Stimulated activated CD8-positive, alpha-beta memory T cell treated with anti-CD3 and anti-CD28 coated beads, Interleukin-15, amount 100 ng/mL, for 48 hours (primary cell): ENCODE results near the gene PPIF.

ENCODE experiments used
- DNase-seq, 2 donors: peaks; one replicate each; pipeline ENCODE4 v3.0.0-alpha.2; 2020; ENCODE audit warnings: low read depth in 2 of 2

Gene PPIF

GRCh38 chr10:79375321-79376077 lies 28.2 kb downstream of the PPIF start:
- DNase-seq, result no peak

- DNase-seq, result no peak
These were observed 28.9 kb downstream of the PPIF start for GRCh38 chr10:79376078-79376628.

DNA sequence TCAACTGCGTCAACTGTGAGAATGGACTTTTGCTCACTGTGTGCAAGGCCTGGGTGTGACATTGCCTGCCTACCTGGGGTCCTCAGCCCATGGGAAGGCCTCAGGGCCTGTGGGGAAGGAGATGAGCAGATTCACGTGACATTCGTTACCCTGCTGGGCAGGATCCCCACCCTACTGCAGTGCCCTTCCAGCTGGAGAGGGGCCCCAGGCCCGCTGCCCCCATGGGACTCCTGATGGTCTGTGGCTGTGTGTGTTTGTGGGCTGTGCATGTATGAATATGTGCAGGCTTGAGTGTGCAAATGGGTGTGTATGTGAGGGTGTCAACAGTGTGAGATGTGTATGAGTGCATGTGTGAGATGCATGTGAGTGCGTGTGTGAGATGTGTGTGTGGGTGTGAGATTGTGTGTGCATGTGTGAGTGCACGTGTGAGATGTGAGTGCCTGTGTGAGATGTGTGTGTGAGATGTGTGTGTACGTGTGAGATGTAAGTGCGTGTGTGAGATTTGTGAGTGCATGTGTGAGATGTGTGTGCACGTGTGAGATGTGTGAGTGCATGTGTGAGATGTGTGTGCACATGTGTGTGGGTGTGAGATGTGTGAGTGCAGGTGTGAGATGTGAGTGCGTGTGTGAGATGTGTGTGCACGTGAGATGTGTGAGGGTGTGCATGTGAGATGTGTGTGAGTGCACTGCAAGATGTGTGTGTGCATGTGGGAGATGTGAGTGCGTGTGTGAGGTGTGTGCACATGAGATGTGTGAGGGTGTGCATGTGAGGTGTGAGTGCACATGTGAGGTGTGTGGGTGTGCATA lies 29.7 kb downstream of the PPIF start:
- no peak for DNase-seq

- DNase-seq, result no peak
These were observed 30.5 kb downstream of the PPIF start for GRCh38 chr10:79377557-79378382.

- DNase-seq, result no peak
These were observed 31.0 kb downstream of the PPIF start for GRCh38 chr10:79378383-79378646.

DNA sequence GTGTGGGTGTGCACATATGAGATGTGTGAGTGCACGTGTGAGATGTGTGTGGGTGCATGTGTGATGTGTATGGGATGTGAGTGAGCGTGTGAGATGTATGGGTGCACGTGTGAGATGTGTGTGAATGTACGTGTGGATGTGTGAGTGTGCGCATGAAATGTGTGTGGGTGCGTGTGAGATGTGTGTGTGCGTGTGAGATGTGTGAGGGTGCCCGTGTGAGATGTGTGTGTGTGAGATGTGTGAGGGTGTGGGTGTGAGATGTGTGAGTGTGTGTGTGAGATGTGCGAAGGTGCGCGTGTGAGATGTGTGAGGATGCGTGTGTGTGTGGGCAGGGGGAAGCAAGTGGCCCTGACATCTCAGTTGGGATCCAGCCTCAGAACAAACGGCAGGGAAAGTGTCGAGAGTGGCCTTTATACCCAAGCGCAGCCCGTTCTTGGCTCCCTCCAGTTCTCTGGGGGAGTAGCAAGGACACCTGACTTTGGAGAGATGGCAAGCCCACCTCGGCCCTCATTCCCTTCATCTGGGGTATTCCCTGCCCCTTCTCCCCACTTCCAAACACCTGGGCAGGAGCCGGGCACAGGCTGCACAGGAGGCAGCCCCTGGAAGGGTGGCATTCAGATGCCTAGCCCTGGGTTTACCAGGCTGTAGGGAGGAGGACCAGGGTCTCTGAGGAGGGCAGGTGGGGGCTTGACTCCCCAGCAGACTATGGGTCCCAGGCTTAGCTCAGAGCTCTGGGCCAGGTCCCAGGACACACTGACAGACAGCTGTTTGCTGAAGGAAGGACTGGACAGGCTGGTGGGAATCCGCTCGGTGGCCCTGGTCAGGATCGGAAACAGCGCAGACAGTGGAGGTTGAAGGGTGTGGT lies 31.6 kb downstream of the PPIF start:
- DNase-seq, result no peak

DNA sequence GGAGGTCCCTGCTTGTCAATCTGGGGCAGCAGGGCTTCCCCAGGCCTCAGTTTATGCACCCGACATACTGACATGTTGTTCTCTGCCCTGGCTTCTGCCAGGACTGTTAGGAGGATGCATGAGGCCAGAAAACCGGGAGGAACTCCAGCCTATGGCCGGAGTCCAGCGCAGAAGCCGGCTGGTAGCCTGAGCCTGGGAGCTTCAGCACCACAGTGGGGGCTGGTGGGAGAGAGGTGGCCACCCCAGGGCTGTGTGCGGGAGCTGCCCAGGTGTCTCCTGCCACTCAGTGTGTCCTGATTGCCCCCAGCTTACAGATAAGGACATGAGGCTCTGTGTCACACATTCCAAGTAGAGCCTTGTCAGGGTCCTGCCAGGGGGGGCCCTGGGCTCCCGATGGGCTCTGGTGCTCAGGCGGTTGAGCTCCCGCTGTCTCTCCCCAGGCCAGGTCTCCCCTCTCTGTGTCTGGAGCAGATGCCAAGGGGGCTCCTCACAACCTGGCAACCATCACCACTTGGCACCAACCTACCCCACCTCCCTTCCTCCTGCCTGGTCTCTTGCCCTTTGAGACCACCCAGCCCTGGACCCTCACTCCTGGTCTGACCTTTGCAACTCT lies 32.3 kb downstream of the PPIF start:
- no peak for DNase-seq

- no peak for DNase-seq
These were observed 33.1 kb downstream of the PPIF start for GRCh38 chr10:79380125-79380945.

GRCh38 chr10:79380946-79381721 lies 33.9 kb downstream of the PPIF start:
- no peak for DNase-seq

GRCh38 chr10:79381804-79382221 lies 34.5 kb downstream of the PPIF start:
- no peak for DNase-seq

DNA sequence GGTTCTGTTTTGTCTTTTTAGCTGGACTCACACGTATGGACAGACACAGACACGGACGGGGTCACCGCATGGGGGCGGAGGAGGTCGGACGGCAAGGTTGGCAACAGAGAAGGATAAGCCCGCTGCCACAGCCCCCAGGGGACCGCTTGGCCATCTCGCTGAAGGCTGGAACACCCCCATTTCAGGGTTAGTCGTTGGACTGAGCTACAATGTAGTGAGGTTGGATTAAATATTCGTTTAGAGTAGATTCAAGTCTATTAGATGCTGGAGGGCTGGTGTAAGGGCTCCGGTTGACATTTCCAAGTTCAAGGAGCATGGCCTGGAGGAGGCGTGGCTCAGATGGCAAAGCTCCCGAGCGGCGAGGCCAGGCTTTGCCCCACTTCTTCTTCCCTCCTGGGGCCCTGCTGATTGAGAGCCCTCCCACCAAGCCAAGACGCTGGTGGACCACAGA lies 35.2 kb downstream of the PPIF start:
- DNase-seq, result no peak

DNA sequence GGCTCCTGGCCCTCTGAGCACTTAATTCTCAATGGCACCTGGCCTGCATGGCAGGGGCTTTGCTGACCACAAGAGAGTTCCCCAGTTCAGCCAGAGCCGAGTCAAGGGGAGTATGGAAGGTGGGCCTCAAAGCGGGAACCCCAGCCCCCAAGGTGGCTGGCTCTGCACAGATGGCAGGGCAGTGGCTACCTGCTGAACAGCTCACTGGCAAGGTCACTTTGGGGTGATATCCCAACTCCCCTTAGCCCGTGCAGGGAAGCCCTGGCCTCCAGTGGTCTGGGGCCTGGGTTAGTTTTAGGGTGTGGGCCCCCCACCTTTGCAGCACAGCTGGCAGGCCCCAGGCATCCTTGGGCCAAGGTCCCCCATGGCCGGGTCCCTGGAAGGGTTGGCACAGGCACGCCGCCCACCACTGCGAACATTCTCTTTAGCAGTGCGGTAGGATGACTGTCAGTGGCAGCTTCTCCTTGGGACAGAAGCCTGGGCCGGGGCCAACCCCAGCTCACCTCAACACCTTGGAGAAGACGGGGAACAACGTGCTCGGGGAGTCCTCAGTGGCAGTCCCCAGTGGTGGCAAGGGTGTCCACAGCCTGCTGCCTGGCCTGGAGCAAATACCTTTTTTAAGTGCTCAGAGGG lies 36.8 kb downstream of the PPIF start:
- no peak for DNase-seq

DNA sequence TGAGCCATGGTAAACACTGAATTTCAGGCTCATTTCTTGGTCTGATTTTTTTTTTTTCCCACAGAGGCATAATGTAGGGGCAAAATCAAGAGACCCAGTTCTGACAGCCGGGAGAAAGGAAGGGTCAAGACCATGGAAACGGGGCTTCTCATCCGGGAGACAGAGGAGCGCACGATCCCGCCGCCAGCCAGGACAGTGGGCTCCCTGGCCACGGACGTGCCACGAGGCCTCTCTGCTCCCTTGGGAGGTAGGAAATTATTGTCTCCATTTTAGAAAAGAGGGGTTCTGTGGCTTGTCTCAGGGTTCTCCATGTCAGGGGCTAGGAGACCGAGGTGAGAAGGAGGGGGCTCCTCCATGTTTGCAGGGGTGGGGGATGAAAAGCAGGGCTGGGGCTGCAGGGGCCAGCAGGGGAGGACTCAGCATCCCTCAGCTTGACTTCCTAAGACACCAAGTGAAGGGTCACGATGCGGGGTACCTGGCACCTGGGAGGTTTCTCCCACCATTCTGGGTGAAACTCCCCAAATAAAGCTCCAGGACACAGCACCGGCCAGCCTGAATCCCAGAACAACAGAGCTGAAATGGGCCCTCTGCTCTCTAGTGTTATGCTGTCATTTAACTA lies 37.6 kb downstream of the PPIF start:
- no peak for DNase-seq

GRCh38 chr10:79385392-79385795 lies 38.1 kb downstream of the PPIF start:
- DNase-seq, result no peak

- no peak for DNase-seq
These were observed 38.7 kb downstream of the PPIF start for GRCh38 chr10:79385804-79386531.

DNA sequence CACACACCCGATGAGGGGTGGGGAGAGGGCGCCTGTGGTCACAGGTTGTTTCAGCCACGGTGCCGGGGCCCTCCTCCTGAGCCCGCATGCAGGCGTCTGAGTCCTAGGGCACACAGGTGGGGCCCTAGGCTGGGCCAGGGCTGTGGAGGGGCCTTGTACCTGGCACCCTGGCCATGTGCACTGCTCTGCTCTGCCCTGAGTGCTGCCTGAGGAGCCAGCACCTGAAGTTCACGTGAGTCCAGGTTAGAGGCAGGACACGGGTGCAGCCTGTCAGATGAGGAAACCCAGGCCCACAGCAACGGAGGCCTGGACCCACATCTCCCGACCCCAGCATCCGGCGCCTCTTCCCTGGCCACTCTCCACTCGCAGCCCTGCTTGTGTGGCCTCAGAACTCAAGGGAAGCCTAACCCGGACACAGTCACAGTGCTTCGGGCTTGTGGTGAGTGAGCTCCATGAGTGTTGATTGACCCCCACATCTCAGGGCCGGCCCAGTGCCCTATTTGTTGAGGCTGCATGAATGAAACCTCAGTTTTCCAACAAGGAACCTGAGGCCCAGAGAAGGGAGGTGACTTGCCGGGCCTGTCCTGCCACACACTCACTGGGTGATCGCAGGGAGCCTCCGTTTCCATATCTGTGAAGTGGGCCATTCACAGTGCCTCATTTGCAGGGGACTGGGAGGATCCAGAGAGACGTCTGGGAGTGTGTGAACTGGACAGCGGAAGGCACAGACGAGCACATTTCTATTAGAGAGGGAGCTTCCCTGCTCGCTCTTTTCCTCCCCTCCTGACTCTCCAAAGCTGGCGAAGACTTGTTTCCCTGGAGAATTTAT lies 39.6 kb downstream of the PPIF start:
- DNase-seq, result no peak
